ENCODE results near the gene PRKACG. TPM values are rescaled to one million over a fixed set of nuclear protein-coding genes. Genes with fewer than 3 reads are reported as not detected.

Gene PRKACG
- total and polyA plus RNA-seq, 2 donors, result not detected

GRCh38 chr9:69046723-69047122 is 32.8 kb upstream of the PRKACG start:
- Histone ChIP-seq H3K4me3 (ENCODE audit: low read length in 2 of 2) (no peak overlapping the region), H3K4me1 (ENCODE audit: control insufficient read depth in 2 of 2, insufficient read depth in 2 of 2, low read length in 2 of 2) (no peaks in the 10 kb centered on the region), H3K36me3 (ENCODE audit: control insufficient read depth in 2 of 2, insufficient read depth in 2 of 2, low read length in 1 of 2) (no peaks in the 10 kb centered on the region), H3K9me3 (ENCODE audit: control insufficient read depth in 2 of 2, insufficient read depth in 1 of 2, low read length in 1 of 2) (no peaks in the 10 kb centered on the region), H3K27me3 (ENCODE audit: control insufficient read depth in 2 of 2, insufficient read depth in 1 of 2, low read length in 1 of 2) (no peaks in the 10 kb centered on the region), H3K27ac (ENCODE audit: low read depth in 1 of 2, low read length in 1 of 2) (no peak overlapping the region)
- no peak for DNase-seq (ENCODE audit: low read depth in 6 of 9, low spot score in 9 of 9)
- WGBS, result 77% methylated on average over 4 of the region's 4 CpGs

DNA sequence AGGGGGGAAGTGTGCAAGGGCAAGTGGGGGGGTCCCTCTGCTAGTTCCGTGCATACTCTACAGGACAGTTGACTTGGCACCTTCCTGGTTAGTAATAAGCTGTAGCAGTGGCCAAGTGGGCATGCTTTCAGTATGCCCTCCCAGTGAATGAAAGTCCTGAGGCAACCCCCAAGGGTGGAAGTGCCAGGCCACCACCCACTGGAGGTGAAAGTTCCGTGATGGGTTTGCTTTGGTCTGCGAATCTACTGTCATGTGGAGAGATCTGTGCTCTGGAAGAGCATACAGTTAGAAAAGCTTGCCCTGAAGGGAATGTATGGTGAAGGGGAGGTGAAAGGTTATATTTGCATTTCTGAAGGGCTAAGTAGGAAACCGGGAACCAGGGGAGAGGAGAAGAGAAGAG is 31.9 kb upstream of the PRKACG start:
- H3K27ac ChIP-seq (ENCODE audit: low read depth in 1 of 2, low read length in 1 of 2), result no peak overlapping the region
- no peaks in the 10 kb centered on the region for H3K27me3 ChIP-seq (ENCODE audit: control insufficient read depth in 2 of 2, insufficient read depth in 1 of 2, low read length in 1 of 2)
- no peaks in the 10 kb centered on the region for H3K9me3 ChIP-seq (ENCODE audit: control insufficient read depth in 2 of 2, insufficient read depth in 1 of 2, low read length in 1 of 2)
- no peaks in the 10 kb centered on the region for H3K36me3 ChIP-seq (ENCODE audit: control insufficient read depth in 2 of 2, insufficient read depth in 2 of 2, low read length in 1 of 2)
- H3K4me1 ChIP-seq (ENCODE audit: control insufficient read depth in 2 of 2, insufficient read depth in 2 of 2, low read length in 2 of 2), result no peaks in the 10 kb centered on the region
- H3K4me3 ChIP-seq (ENCODE audit: low read length in 2 of 2), result no peak overlapping the region
- DNase-seq (ENCODE audit: low read depth in 6 of 9, low spot score in 9 of 9), result no peak
- 95% methylated on average over 4 of the region's 4 CpGs for WGBS

DNA sequence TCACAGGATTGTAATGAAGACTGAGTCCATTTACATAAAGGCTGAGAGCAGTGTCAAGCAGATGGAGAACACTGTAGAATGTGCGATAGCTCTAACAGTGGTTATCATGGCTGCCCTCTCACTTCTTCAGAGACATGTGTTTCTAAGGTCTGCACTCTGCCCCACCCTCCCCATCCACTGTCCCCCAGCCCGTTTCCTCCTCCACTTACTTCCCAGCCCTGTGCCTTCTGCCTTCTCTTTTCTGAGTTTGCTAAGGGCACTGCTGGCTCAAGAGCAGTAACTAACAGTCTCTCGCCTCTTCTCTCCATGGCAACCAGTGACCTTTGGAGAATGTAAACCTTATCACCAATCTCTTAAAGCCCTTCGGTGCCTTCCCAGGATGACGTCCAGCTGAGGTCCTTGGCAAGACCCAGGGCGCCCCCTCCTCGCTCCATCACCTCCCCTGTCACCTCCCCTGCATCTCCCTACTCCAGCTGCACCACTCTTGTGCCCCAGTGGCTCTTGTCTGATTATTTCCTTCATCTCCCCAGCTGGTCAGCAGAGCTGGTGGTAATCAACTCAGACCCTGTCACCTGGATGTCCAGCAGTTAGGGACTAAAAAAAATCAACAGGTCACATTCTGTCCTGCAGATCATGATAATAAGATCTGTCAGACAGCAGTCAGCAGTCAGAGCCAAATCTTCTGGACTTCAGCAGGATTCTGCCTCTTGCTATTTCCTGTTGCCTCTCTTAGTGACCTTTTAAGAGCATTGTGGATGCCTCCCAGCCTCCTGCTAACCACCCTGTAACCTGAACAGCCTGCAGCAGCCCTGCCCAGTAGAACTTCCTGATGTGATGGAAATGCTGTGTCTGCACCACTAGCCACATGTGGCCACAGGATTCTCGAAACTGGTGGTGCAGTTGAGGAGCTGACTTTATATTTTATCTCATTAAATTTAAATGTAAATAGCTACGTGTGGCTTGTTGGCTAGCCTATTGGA is 30.6 kb upstream of the PRKACG start:
- Histone ChIP-seq H3K27me3 (ENCODE audit: control insufficient read depth in 2 of 2, insufficient read depth in 1 of 2, low read length in 1 of 2) (no peaks in the 10 kb centered on the region), H3K9me3 (ENCODE audit: control insufficient read depth in 2 of 2, insufficient read depth in 1 of 2, low read length in 1 of 2) (no peaks in the 10 kb centered on the region), H3K4me1 (ENCODE audit: control insufficient read depth in 2 of 2, insufficient read depth in 2 of 2, low read length in 2 of 2) (no peaks in the 10 kb centered on the region), H3K36me3 (ENCODE audit: control insufficient read depth in 2 of 2, insufficient read depth in 2 of 2, low read length in 1 of 2) (no peaks in the 10 kb centered on the region), H3K4me3 (ENCODE audit: low read length in 2 of 2) (no peak overlapping the region), H3K27ac (ENCODE audit: low read depth in 1 of 2, low read length in 1 of 2) (no peak overlapping the region)
- WGBS, result 82% methylated on average over 9 of the region's 9 CpGs
- no peak for DNase-seq (ENCODE audit: low read depth in 6 of 9, low spot score in 9 of 9)

GRCh38 chr9:69040646-69041045 is 26.7 kb upstream of the PRKACG start:
- H3K9me3 ChIP-seq (ENCODE audit: control insufficient read depth in 2 of 2, insufficient read depth in 1 of 2, low read length in 1 of 2), result no peaks in the 10 kb centered on the region
- no peaks in the 10 kb centered on the region for H3K36me3 ChIP-seq (ENCODE audit: control insufficient read depth in 2 of 2, insufficient read depth in 2 of 2, low read length in 1 of 2)
- peaks cover 0 to 10% of the 10 kb centered on the region in 2 donors for H3K27me3 ChIP-seq (ENCODE audit: control insufficient read depth in 2 of 2, insufficient read depth in 1 of 2, low read length in 1 of 2)
- H3K27ac ChIP-seq (ENCODE audit: low read depth in 1 of 2, low read length in 1 of 2), result no peak overlapping the region
- no peak for DNase-seq (ENCODE audit: low read depth in 6 of 9, low spot score in 9 of 9)
- H3K4me3 ChIP-seq (ENCODE audit: low read length in 2 of 2), result no peak overlapping the region
- H3K4me1 ChIP-seq (ENCODE audit: control insufficient read depth in 2 of 2, insufficient read depth in 2 of 2, low read length in 2 of 2), result peaks cover 0 to 4% of the 10 kb centered on the region in 2 donors
- WGBS, result 97% methylated on average over 2 of the region's 2 CpGs

GRCh38 chr9:69036799-69037198 is 22.9 kb upstream of the PRKACG start:
- no peak overlapping the region for H3K27ac ChIP-seq (ENCODE audit: low read depth in 1 of 2, low read length in 1 of 2)
- no peaks in the 10 kb centered on the region for H3K36me3 ChIP-seq (ENCODE audit: control insufficient read depth in 2 of 2, insufficient read depth in 2 of 2, low read length in 1 of 2)
- H3K4me1 ChIP-seq (ENCODE audit: control insufficient read depth in 2 of 2, insufficient read depth in 2 of 2, low read length in 2 of 2), result peaks cover 2 to 7% of the 10 kb centered on the region in 2 donors
- no peak overlapping the region for H3K4me3 ChIP-seq (ENCODE audit: low read length in 2 of 2)
- no peaks in the 10 kb centered on the region for H3K9me3 ChIP-seq (ENCODE audit: control insufficient read depth in 2 of 2, insufficient read depth in 1 of 2, low read length in 1 of 2)
- WGBS, result 85% methylated on average over 10 of the region's 10 CpGs
- no peak for DNase-seq (ENCODE audit: low read depth in 6 of 9, low spot score in 9 of 9)
- H3K27me3 ChIP-seq (ENCODE audit: control insufficient read depth in 2 of 2, insufficient read depth in 1 of 2, low read length in 1 of 2), result peaks cover 0 to 15% of the 10 kb centered on the region in 2 donors

DNA sequence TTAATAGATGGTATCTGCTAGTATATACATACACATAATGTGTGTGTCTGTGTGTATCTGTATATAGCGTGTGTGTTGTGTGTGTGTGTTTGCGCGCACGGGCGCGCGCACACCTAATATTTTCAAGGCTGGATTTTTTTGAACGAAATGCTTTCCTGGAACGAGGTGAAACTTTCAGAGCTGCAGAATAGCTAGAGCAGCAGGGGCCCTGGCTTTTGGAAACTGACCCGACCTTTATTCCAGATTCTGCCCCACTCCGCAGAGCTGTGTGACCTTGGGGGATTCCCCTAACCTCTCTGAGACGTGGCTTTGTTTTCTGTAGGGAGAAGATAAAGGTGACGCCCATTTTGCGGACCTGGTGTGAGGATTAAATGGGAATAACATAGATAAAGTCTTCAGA is 22.4 kb upstream of the PRKACG start:
- Histone ChIP-seq H3K4me1 (ENCODE audit: control insufficient read depth in 2 of 2, insufficient read depth in 2 of 2, low read length in 2 of 2) (peaks cover 2 to 7% of the 10 kb centered on the region in 2 donors), H3K27ac (ENCODE audit: low read depth in 1 of 2, low read length in 1 of 2) (peak overlapping the region in 1 of 2 donors; percentile 7), H3K27me3 (ENCODE audit: control insufficient read depth in 2 of 2, insufficient read depth in 1 of 2, low read length in 1 of 2) (peaks cover 0 to 15% of the 10 kb centered on the region in 2 donors), H3K36me3 (ENCODE audit: control insufficient read depth in 2 of 2, insufficient read depth in 2 of 2, low read length in 1 of 2) (no peaks in the 10 kb centered on the region), H3K4me3 (ENCODE audit: low read length in 2 of 2) (peak overlapping the region; percentile 54 to 56), H3K9me3 (ENCODE audit: control insufficient read depth in 2 of 2, insufficient read depth in 1 of 2, low read length in 1 of 2) (no peaks in the 10 kb centered on the region)
- DNase-seq (ENCODE audit: low read depth in 6 of 9, low spot score in 9 of 9), result peak in 1 of 9 donors; percentile 31
- WGBS, result 26% methylated on average over 14 of the region's 14 CpGs

GRCh38 chr9:69035438-69036308 is 21.8 kb upstream of the PRKACG start, which contains the start of gene FXN:
Gene FXN (plus strand): TSS chr9:69035752. CDS start chr9:69035783, 31 bp downstream.
- H3K27me3 ChIP-seq (ENCODE audit: control insufficient read depth in 2 of 2, insufficient read depth in 1 of 2, low read length in 1 of 2), result peaks cover 0 to 15% of the 10 kb centered on the region in 2 donors
- peak; percentile 26 to 83 (median 65) for DNase-seq (ENCODE audit: low read depth in 6 of 9, low spot score in 9 of 9)
- peak within 1 kb of the TSS; percentile 54 to 56 for H3K4me3 ChIP-seq (ENCODE audit: low read length in 2 of 2)
- peak within 1 kb of the TSS; percentile 7 to 53 for H3K27ac ChIP-seq (ENCODE audit: low read depth in 1 of 2, low read length in 1 of 2)
- WGBS, result 1% methylated on average over 75 of the region's 75 CpGs
- no peaks in the 10 kb centered on the region for H3K36me3 ChIP-seq (ENCODE audit: control insufficient read depth in 2 of 2, insufficient read depth in 2 of 2, low read length in 1 of 2)
- H3K9me3 ChIP-seq (ENCODE audit: control insufficient read depth in 2 of 2, insufficient read depth in 1 of 2, low read length in 1 of 2), result no peaks in the 10 kb centered on the region
- peaks cover 2 to 7% of the 10 kb centered on the region in 2 donors for H3K4me1 ChIP-seq (ENCODE audit: control insufficient read depth in 2 of 2, insufficient read depth in 2 of 2, low read length in 2 of 2)

DNA sequence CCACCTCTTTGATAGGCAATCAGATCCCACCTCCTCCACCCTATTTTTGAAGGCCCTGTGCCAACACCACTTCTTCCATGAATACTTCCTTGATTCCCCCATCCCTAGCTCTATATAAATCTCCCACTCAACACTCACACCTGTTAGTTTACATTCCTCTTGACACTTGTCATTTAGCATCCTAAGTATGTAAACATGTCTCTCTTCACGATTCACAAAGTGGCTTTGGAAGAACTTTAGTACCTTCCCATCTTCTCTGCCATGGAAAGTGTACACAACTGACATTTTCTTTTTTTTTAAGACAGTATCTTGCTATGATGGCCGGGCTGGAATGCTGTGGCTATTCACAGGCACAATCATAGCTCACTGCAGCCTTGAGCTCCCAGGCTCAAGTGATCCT is 20.2 kb upstream of the PRKACG start:
- no peaks in the 10 kb centered on the region for H3K36me3 ChIP-seq (ENCODE audit: control insufficient read depth in 2 of 2, insufficient read depth in 2 of 2, low read length in 1 of 2)
- no peak for DNase-seq (ENCODE audit: low read depth in 6 of 9, low spot score in 9 of 9)
- 95% methylated on average over 2 of the region's 2 CpGs for WGBS
- peaks cover 0 to 3% of the 10 kb centered on the region in 2 donors for H3K9me3 ChIP-seq (ENCODE audit: control insufficient read depth in 2 of 2, insufficient read depth in 1 of 2, low read length in 1 of 2)
- H3K27ac ChIP-seq (ENCODE audit: low read depth in 1 of 2, low read length in 1 of 2), result no peak overlapping the region
- H3K4me1 ChIP-seq (ENCODE audit: control insufficient read depth in 2 of 2, insufficient read depth in 2 of 2, low read length in 2 of 2), result peaks cover 2 to 7% of the 10 kb centered on the region in 2 donors
- peaks cover 0 to 15% of the 10 kb centered on the region in 2 donors for H3K27me3 ChIP-seq (ENCODE audit: control insufficient read depth in 2 of 2, insufficient read depth in 1 of 2, low read length in 1 of 2)
- H3K4me3 ChIP-seq (ENCODE audit: low read length in 2 of 2), result no peak overlapping the region

Measured in thymus (tissue), 11 donors.